Chondrocyte (in vitro differentiated cells): Measurements from ENCODE around the gene EHD3. TPM values are rescaled to one million over a fixed set of nuclear protein-coding genes. Genes with fewer than 3 reads are reported as not detected.

ENCODE experiments used
- DNase-seq: peaks from one replicate; pipeline ENCODE4 v3.0.0; 2021; ENCODE audit warnings: mixed read lengths, low spot score
- H3K27ac Mint-ChIP-seq: one replicate; pipeline ENCODE4 v1.8.0; 2021; ENCODE audit warnings: mild to moderate bottlenecking, moderate library complexity, mixed read lengths; ENCODE audit not compliant: unreplicated experiment
- H3K27me3 Mint-ChIP-seq: 2 replicates; pipeline ENCODE4 v1.8.0; 2021; ENCODE audit warnings: low read depth, mixed read lengths
- H3K36me3 Mint-ChIP-seq: 2 replicates; pipeline ENCODE4 v1.8.0; 2021; ENCODE audit warnings: low read depth, mixed read lengths
- H3K4me1 Mint-ChIP-seq: 2 replicates; pipeline ENCODE4 v1.8.0; 2021; ENCODE audit warnings: low read depth, mild to moderate bottlenecking, mixed read lengths
- H3K4me3 Mint-ChIP-seq: one replicate; pipeline ENCODE4 v1.8.0; 2021; ENCODE audit warnings: mild to moderate bottlenecking, moderate library complexity, mixed read lengths; ENCODE audit not compliant: unreplicated experiment
- H3K9me3 Mint-ChIP-seq: 2 replicates; pipeline ENCODE4 v1.8.0; 2021; ENCODE audit warnings: low read depth, mixed read lengths
- CTCF ChIP-seq: fragments of 200-600 bp; sonication (generic); IDR thresholded peaks from 2 replicates; pipeline ENCODE4 v1.5.0; 2021; ENCODE audit warnings: antibody characterized with exemption, mild to moderate bottlenecking, moderate library complexity
- total RNA-seq: library from RNA; stranded (reverse); gene quantifications from 3 replicates; pipeline ENCODE4 v1.2.1, GENCODE V29; 2021

EHD3 gene
- total RNA-seq, 1 donor from 2014 or later = 24.0 TPM

- Mint-ChIP-seq H3K27ac (no peak overlapping the region), H3K9me3 (peaks cover 22% of the 10 kb centered on the region), H3K4me3 (no peak overlapping the region), H3K27me3 (peaks cover 7% of the 10 kb centered on the region), H3K4me1 (no peaks in the 10 kb centered on the region), H3K36me3 (peaks cover 2% of the 10 kb centered on the region)
- no peak for DNase-seq
- no peak for TF ChIP-seq CTCF
Measured at GRCh38 chr2:31304816-31305215, 70.9 kb downstream of the EHD3 start.

DNA sequence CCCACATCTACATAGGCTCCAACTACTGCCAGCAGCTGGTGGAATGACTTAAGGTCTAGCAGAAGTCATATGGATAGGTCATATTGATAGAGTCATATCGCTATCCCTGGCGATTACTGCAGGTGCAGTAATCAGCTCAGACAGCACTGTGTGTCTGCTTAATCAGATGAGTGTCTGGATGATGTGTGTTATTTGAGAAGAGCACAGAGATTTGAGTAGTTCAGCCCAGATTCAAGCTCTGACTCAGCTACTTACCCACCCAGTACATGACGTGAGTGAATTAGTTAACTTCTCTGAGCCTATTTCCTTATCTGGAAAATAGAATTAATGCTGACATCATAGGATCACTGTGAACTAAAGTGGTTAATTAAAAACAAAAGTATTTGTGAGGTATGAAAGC lies 78.9 kb downstream of the EHD3 start:
- Mint-ChIP-seq H3K9me3 (peaks cover 16% of the 10 kb centered on the region), H3K36me3 (peaks cover 3% of the 10 kb centered on the region), H3K27me3 (peaks cover 2% of the 10 kb centered on the region), H3K4me3 (no peak overlapping the region), H3K4me1 (no peaks in the 10 kb centered on the region), H3K27ac (no peak overlapping the region)
- no peak for TF ChIP-seq CTCF
- no peak for DNase-seq

GRCh38 chr2:31314761-31315160 lies 80.8 kb downstream of the EHD3 start:
- peaks cover 16% of the 10 kb centered on the region for H3K4me1 Mint-ChIP-seq
- no peak overlapping the region for H3K4me3 Mint-ChIP-seq
- no peak for TF ChIP-seq CTCF
- peaks cover 2% of the 10 kb centered on the region for H3K27me3 Mint-ChIP-seq
- H3K9me3 Mint-ChIP-seq = peaks cover 1% of the 10 kb centered on the region
- H3K36me3 Mint-ChIP-seq = peaks cover 2% of the 10 kb centered on the region
- no peak overlapping the region for H3K27ac Mint-ChIP-seq
- no peak for DNase-seq

DNA sequence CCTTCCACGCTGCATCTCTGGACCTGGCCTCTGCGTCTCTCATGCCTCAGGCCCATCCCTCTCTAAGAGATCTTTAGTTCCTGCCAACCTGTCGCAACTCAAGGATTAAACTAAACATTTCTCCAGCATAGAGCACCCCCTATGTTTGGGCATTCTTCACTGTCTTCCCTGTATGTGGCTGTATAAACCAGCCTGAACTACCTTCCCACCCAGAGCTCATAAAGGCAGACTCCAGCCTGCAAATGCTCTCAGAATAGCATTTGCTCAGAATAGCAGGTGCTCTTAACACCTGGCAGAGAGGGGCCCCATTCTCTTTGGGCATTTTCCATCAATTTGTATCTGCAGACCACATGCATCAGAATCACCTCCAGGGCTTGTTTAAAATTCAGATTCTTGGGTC lies 83.4 kb downstream of the EHD3 start:
- Mint-ChIP-seq H3K36me3 (peaks cover 2% of the 10 kb centered on the region), H3K4me3 (no peak overlapping the region), H3K4me1 (peaks cover 23% of the 10 kb centered on the region), H3K27me3 (no peaks in the 10 kb centered on the region), H3K27ac (peak overlapping the region; percentile 22), H3K9me3 (no peaks in the 10 kb centered on the region)
- no peak for DNase-seq
- TF ChIP-seq CTCF = no peak

- H3K27ac Mint-ChIP-seq = peak overlapping the region; percentile 51
- H3K27me3 Mint-ChIP-seq = no peaks in the 10 kb centered on the region
- no peak overlapping the region for H3K4me3 Mint-ChIP-seq
- no peaks in the 10 kb centered on the region for H3K9me3 Mint-ChIP-seq
- TF ChIP-seq CTCF = no peak
- DNase-seq = no peak
- H3K4me1 Mint-ChIP-seq = peaks cover 29% of the 10 kb centered on the region
- H3K36me3 Mint-ChIP-seq = peaks cover 2% of the 10 kb centered on the region
Measured at GRCh38 chr2:31318361-31319336, 84.7 kb downstream of the EHD3 start.

Other genes starting within 250 kb of the EHD3 start
- gene GALNT14, start 95.7 kb upstream of the EHD3 start, total RNA-seq = 0.70 to 17.8 TPM (median 16.2 TPM) in 3 replicates
- gene CAPN14, start 16.6 kb upstream of the EHD3 start, total RNA-seq = 0.10 to 0.39 TPM (median 0.15 TPM) in 3 replicates
- gene XDH, start 180.6 kb downstream of the EHD3 start, total RNA-seq = 0.12 to 0.23 TPM (median 0.17 TPM) in 3 replicates